Activated CD8-positive, alpha-beta memory T cell treated with anti-CD3 and anti-CD28 coated beads for 48 hours (primary cell): ENCODE results near the gene TFIP11.

ENCODE experiments used
- DNase-seq, 3 experiments: peaks; one replicate each; pipeline ENCODE4 v3.0.0-alpha.2; 2020; ENCODE audit warnings: low read depth in 2 of 3, low spot score in 2 of 3

The TFIP11 gene

DNA sequence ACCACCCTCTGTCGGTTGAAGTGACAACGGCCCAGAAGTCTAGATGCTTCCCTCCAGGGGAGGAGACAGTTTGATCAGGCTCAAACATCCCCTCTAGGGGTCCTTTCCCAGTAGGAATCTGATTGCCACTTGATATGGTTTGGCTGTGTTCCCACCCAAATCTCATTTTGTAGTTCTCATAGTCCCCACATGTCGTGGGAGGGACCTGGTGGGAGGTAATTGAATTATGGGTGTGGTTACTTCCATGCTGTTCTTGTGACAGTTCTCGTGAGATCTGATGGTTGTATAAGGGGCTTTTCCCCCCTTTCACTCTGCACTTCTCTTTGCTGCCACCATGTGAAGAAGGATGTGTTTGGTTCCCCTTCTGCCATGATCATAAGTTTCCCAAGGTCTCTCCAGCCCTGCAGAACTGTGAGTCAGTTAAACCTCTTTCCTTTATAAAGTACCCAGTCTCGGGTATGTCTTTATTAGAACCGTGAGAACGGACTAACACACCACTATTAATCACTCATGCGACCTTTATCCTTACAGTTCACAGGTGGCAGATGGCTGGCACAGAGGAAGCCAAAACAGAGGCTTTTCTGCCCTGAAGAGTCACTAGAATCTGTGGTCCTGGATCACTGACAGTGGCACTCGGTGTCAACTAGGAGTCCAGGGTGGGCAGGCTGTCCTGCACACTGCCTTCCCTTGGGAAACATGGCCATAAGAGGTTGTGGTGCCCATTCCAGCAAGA, 61.7 kb downstream of the TFIP11 start:
- no peak for DNase-seq

DNA sequence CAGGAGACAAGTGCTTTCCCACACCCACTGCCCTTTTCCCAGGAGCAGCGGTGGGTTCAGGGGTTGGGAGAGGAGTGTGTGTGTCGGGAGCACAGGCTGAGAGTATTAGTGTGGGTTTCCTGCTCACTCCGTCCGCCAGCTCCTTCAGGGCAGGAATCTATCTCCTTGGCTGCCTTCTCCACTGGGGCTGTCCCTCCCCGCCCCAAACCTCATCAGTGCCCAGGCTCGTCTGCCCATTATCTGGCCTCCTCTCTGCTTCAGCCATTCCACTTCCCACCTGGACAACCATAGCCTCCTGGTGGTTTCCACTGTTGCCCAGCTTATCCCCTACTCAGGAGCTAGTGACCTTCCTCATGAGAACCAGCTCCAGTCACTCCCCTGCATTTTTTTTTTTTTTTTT, 63.3 kb downstream of the TFIP11 start:
- no peak for DNase-seq

DNA sequence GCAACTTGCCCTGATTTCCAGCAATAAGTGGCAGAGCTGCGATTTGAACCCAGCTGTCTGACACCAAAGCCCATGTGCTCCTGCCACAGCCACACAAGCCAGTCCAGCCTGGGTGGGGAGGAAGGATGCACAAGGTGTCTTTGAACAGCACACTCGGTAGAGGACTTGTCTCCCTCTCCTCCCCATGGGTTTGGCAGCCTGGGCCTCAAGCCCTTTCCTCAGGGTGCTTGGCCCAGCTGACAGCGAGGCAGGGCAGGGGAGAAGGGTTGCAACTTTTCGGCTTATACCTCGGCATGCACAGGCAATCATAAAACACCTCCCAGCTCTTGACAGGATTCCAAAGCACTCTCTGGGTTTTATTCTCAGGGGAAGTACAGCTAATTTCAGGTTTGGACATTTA, 63.9 kb downstream of the TFIP11 start:
- no peak for DNase-seq

DNA sequence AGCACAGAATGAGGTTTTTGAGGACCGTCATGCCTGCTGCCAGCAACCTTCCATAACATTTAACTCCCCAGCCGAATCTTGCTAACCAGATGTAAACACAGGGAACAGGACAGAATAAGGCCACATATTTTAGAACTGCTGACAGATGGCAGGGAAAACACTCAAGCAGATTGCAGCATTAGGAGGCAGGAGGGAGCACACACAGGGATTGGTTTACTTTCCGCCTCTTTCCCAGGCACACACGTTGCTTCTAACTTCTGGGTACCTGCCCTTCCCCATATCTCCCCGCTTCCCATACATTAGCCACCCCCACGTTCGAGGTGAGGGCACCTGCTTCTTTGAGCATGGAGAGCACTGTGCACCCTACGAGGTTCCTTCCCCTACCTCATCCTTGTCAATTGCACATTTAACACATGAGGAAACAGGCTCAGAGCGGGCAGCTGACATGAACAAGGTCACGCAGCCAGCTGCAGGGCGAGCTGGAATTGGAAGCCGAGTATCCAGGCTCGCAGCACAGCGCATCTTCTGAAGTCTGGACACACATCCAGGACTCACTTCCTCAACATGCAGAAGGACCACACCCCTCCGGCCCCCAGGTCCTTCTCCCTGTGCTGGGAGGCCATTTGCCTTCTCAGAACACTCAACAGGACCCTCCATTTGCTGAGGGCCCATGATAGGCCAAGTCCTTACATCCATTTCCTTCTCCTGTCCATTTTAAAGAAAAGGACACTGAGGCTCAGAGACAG, 64.5 kb downstream of the TFIP11 start:
- no peak for DNase-seq

DNA sequence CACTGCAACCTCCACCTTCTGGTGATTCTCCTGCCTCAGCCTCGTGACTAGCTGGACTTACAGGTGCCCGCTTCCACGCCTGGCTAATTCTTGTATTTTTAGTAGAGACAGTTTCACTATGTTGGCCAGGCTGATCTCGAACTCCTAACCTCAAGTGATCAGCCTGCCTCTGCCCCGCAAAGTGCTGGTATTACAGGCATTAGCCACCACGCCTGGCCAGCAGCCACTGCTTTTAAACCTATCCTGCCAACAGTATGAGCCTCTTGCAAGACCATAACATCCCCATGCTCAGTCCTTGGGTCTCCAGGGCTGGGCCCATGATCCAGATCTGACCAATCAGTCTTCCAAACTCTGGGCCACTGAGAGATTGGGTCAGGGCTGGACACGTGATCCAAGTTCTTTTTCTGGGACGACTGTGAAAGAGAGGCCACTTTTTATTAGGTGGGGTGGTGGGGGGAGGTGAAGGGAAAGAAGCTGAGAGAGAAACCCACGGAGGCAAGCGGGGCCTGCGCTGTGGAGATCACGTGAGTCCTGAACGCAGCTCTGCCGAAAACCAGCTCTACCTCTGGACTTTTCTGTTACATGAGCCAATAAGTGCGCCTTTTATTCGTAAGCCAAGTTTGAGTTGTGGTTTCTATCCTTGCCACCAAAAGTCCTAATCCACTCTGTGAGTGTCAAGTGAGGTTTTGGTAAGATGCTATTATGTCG, 65.3 kb downstream of the TFIP11 start:
- no peak for DNase-seq

DNA sequence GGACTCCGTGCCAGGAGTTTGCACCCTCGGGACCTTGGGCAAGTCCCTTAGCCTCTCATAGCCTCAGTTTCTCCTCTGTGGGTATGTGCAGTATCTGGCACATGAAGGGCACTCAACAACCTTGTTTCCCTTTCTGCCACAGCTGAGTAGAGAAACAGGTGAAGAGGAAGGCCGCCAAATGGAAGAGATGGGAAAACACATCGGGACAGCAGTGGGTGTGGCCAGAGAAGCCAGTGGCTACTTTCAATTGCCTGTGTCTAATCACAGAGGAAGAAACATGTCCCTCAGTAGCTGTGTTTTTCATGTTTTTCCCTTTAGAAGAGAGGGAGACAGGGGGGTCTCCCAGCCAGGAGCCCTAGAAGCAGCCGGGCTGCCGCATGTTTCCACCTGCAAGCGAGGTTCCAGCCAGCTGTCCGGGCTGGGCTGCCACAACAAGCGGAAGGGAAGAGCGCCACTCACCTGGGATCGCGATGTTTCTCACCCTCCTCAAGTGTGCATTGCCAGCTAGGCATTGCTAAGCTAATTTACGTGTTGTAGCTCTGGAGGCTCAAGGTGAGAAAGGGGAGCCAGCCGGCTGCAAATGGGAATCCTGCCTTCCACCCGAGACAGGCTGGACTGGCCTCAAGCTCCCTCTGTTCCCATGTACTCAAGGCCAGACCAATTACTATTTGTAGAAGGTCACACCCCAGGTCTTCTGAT, 66.5 kb downstream of the TFIP11 start:
- DNase-seq, result no peak

DNA sequence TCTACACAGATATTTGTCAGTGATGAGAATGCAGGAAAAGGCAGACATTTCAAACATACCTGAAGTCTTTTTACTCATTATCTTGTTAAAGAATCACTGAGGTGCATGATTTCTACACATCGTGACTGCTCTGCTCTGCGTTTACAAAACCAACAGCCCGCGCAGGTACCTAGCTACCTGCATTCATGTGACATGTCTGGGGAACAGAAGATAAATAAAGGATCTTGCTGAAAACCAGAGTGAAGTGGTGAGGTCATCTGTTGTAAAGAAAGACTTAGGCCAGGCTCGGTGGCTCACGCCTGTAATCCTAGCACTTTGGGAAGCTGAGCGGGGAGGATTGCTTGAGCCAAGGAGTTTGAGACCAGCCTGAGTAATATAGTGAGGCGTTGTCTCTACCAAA, 67.5 kb downstream of the TFIP11 start:
- no peak for DNase-seq

DNA sequence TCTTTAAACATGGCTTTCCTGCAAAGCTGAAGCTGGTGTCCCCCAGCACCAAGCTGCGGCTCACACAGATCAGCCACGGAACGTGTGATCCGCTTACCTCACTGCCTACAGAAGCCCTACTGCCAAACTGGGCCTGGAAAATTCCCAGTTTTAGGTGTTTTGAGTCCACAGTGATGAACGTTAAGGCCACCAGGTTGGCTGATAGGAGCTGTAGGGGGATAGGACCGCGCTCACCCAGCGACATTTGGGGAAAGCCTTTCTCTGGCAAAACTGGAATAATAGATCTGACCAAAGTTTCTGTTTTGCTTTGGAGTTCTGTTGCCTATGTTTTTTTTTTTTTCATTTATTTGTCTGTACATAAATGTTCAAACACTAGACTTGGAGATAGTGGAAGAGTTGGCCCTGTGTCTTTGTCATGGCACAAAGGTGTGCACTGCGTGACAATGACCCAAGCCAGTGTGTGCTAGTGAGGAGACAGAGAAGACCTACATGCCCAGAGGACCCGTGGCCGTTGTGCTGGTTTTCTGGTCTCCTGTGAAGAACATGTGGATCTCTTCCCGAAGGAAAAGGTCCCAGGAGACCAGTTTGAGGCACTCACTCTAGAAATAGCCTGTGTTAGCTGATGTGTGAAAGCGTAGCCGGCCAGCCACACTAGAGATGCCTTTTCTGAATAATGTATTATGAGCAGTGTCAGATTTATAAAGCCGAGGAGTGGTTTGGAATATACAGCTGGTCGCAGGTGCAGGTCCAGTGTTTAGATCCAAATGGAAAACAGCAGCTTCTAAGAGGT, 68.2 kb downstream of the TFIP11 start:
- DNase-seq, result no peak

DNA sequence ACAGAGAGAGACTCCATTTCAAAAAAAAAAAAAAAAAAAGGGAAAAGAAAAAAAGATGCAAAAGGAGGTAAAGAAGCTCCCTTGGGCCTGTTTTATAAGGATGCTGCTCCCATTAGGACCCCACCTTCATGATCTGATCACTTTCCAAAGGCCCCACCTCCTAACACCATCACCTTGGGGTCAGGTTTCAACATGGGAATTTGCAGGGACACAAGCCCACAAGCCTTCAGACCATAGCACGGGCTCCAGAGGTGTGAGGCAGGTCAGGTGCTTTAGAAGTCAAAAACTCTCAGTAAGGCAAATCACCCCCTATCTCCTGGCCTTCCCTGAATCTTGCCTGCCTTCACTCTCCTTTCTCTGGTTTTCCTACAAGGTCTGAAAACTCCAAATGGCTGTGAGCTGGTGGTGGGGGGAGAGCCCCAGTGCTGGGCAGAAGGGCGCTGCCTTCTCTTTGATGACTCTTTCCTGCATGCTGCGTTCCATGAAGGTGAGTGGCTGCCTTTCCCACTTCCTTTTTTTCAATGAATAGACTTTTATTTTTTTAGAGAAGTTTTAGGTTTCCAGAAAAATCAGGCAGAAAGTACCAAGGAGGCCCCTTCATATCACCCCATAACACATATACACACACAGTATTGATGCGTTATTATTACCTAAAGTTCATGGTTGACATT, 70.1 kb downstream of the TFIP11 start:
- no peak for DNase-seq
